HCT116 (cell line): ENCODE data around the gene AP1M1. TPM values are rescaled to one million over a fixed set of nuclear protein-coding genes. Genes with fewer than 3 reads are reported as not detected.

Experiments
- ATAC-seq: fragments of 200-7000 bp; cut with Tn5 transposase; 2 replicates; pipeline ENCODE4 v1.9.1; 2020; ENCODE audit warnings: mild to moderate bottlenecking, moderate library complexity
- BruUV-seq: library from RNA; stranded (reverse); fragments of 400-500 nt; replicated peaks from 2 replicates; lab custom pipeline; 2021; lab: Mats Ljungman, UMichigan
- CTCF ChIA-PET: fragments of 300-600 bp; sonication (Branson Sonifier 250); formaldehyde crosslinking; loops from one replicate; lab custom pipeline; 2021; ENCODE audit warnings: antibody characterized with exemption; lab: Charles Lee
- POLR2A ChIA-PET: fragments of 300-600, 350-600 bp; sonication (Branson Sonifier 250); formaldehyde crosslinking; loops from one replicate; lab custom pipeline; 2021; ENCODE audit warnings: antibody characterized with exemption; lab: Charles Lee
- RAD21 ChIA-PET, 2 experiments: fragments of 300-600 bp; sonication (Branson Sonifier 250); formaldehyde crosslinking; loops; one replicate each; lab custom pipeline; 2023; ENCODE audit warnings: low total read pairs in 2 of 2; ENCODE audit not compliant: uncharacterized antibody in 2 of 2, unreplicated experiment in 2 of 2, low non-redundant PET in 1 of 2; lab: Charles Lee
- DNase-seq: peaks from one replicate; pipeline ENCODE4 v3.0.0-alpha.2; 2010; ENCODE audit warnings: low read depth, low spot score
- H2AFZ ChIP-seq: fragments of 200-600 bp; shearing (Covaris generic), sonication (generic); 2 replicates; pipeline ENCODE4 v1.6.1; 2017; ENCODE audit warnings: low read depth, mixed run types, mixed read lengths, antibody characterized with exemption, low read length; ENCODE audit not compliant: poor library complexity, severe bottlenecking
- H3K27ac ChIP-seq: 2 replicates; pipeline ENCODE4 v1.5.1; 2012; ENCODE audit warnings: low read depth, low read length
- H3K27me3 ChIP-seq: fragments of 200-600 bp; sonication (generic); 2 replicates; pipeline ENCODE4 v1.6.1; 2016; ENCODE audit warnings: mixed run types, low read length, mixed read lengths; ENCODE audit not compliant: insufficient read depth
- H3K36me3 ChIP-seq, 2 experiments: fragments of 200-500 bp in 1 of 2; fragments of 200-600 bp in 1 of 2; sonication (Bioruptor generic) in 1 of 2; sonication (generic) in 1 of 2; 2 replicates each; pipeline versions ENCODE4 v1.5.1 to v1.6.1; 2014 to 2016; ENCODE audit warnings: low read length in 2 of 2, inconsistent platforms in 1 of 2, mixed read lengths in 1 of 2, mixed run types in 1 of 2; ENCODE audit not compliant: insufficient read depth in 2 of 2, control insufficient read depth in 1 of 2
- H3K4me1 ChIP-seq, 2 experiments: fragments of 200-600 bp in 1 of 2; sonication (generic) in 1 of 2; 2 replicates each; pipeline versions ENCODE4 v1.5.1 to v1.6.1; 2012 to 2017; ENCODE audit warnings: low read length in 2 of 2, inconsistent platforms in 1 of 2, mild to moderate bottlenecking in 1 of 2, mixed read lengths in 1 of 2, mixed run types in 1 of 2, moderate library complexity in 1 of 2; ENCODE audit not compliant: insufficient read depth in 2 of 2, control insufficient read depth in 1 of 2
- H3K4me2 ChIP-seq: fragments of 200-600 bp; sonication (generic); 2 replicates; pipeline ENCODE4 v1.6.1; 2017; ENCODE audit warnings: mixed run types, low read length, mixed read lengths
- H3K4me3 ChIP-seq, 2 experiments: fragments of 200-600 bp in 1 of 2; sonication (generic) in 1 of 2; replicated peaks in 1 of 2; 2 replicates each; pipeline ENCODE4 v1.5.1; 2011 to 2016; ENCODE audit warnings: low read length in 2 of 2, control low read depth in 1 of 2, low read depth in 1 of 2, mild to moderate bottlenecking in 1 of 2, mixed read lengths in 1 of 2, mixed run types in 1 of 2
- H3K79me2 ChIP-seq: fragments of 200-600 bp; sonication (generic); 2 replicates; pipeline ENCODE4 v1.6.1; 2017; ENCODE audit warnings: mild to moderate bottlenecking, mixed run types, low read length, moderate library complexity, mixed read lengths; ENCODE audit not compliant: insufficient read depth
- H3K9ac ChIP-seq: fragments of 200-600 bp; sonication (generic); 2 replicates; pipeline ENCODE4 v1.6.1; 2016; ENCODE audit warnings: low read length, mixed read lengths
- H3K9me2 ChIP-seq: fragments of 200-600 bp; sonication (generic), shearing (Covaris generic); 2 replicates; pipeline ENCODE4 v1.6.1; 2017; ENCODE audit warnings: mixed run types, mild to moderate bottlenecking, moderate library complexity; ENCODE audit not compliant: insufficient read depth
- H3K9me3 ChIP-seq, 2 experiments: fragments of 200-500 bp in 1 of 2; fragments of 200-600 bp in 1 of 2; sonication (Bioruptor generic) in 1 of 2; sonication (generic) in 1 of 2; 2 replicates each; pipeline ENCODE4 v1.6.1; 2014 to 2017; ENCODE audit warnings: low read length in 2 of 2, mixed read lengths in 2 of 2, inconsistent platforms in 1 of 2, low read depth in 1 of 2, mild to moderate bottlenecking in 1 of 2, mixed run types in 1 of 2, moderate library complexity in 1 of 2; ENCODE audit not compliant: control insufficient read depth in 1 of 2, insufficient read depth in 1 of 2
- H4K20me1 ChIP-seq: fragments of 200-600 bp; sonication (generic), shearing (Covaris generic); 2 replicates; pipeline ENCODE4 v1.6.1; 2017; ENCODE audit warnings: mixed run types, mild to moderate bottlenecking, moderate library complexity; ENCODE audit not compliant: insufficient read depth
- ATF3 ChIP-seq: IDR thresholded peaks from 2 replicates; pipeline ENCODE4 v1.6.1; 2012
- CBX3 ChIP-seq: IDR thresholded peaks from 2 replicates; pipeline ENCODE4 v1.6.1; 2012; ENCODE audit warnings: low read depth
- EGR1 ChIP-seq: IDR thresholded peaks from 2 replicates; pipeline ENCODE4 v1.6.1; 2012; ENCODE audit warnings: low read depth
- ELF1 ChIP-seq: IDR thresholded peaks from 2 replicates; pipeline ENCODE4 v1.6.1; 2012; ENCODE audit warnings: low read depth, borderline replicate concordance
- EZH2 ChIP-seq: fragments of 200-600 bp; sonication (generic); IDR thresholded peaks from 2 replicates; pipeline ENCODE4 v1.6.1; 2017; ENCODE audit warnings: antibody characterized with exemption, mixed run types
- FOSL1 ChIP-seq: IDR thresholded peaks from 2 replicates; pipeline ENCODE4 v1.6.1; 2012; ENCODE audit warnings: low read depth
- JUND ChIP-seq: IDR thresholded peaks from 2 replicates; pipeline ENCODE4 v1.6.1; 2012
- MAX ChIP-seq: IDR thresholded peaks from 2 replicates; pipeline ENCODE4 v1.6.1; 2012
- SIN3A ChIP-seq: IDR thresholded peaks from 2 replicates; pipeline ENCODE4 v1.6.1; 2012; ENCODE audit warnings: low read depth
- SP1 ChIP-seq: IDR thresholded peaks from 2 replicates; pipeline ENCODE4 v1.6.1; 2012; ENCODE audit warnings: low read depth
- TCF7L2 ChIP-seq: IDR thresholded peaks from 2 replicates; pipeline ENCODE4 v1.7.0; 2011; ENCODE audit warnings: borderline replicate concordance, inconsistent platforms; ENCODE audit not compliant: insufficient read depth, insufficient read length; ENCODE audit errors: extremely low read depth
- YY1 ChIP-seq: IDR thresholded peaks from 2 replicates; pipeline ENCODE4 v1.6.1; 2011; ENCODE audit warnings: low read length, low read depth, moderate library complexity, mild to moderate bottlenecking; ENCODE audit not compliant: insufficient replicate concordance; ENCODE audit errors: extremely low read depth
- ZFX ChIP-seq: fragments of 450-650 bp; IDR thresholded peaks from 2 replicates; pipeline ENCODE4 v1.6.1; 2017
- ZNF274 ChIP-seq: fragments of 200-500 bp; sonication (Bioruptor generic); IDR thresholded peaks from 2 replicates; pipeline ENCODE4 v1.6.1; 2014; ENCODE audit warnings: mild to moderate bottlenecking, low read depth, low read length, inconsistent platforms
- intact Hi-C: fragments of 100-400 bp; cut with micrococcal nuclease; formaldehyde crosslinking; loops from 2 replicates; pipeline ENCODE4 v1.10.0; 2022
- total RNA-seq: library from RNA; stranded (reverse); gene quantifications from one replicate; pipeline ENCODE4 v1.2.1, GENCODE V29; 2021; ENCODE audit not compliant: unreplicated experiment

Gene AP1M1
- total RNA-seq, 1 experiment from 2014 or later, result 50.0 TPM

GRCh38 chr19:16233081-16233776, 35.5 kb downstream of the AP1M1 start:
- ATAC-seq (no peak), DNase-seq (no peak)
- no peaks in the 10 kb centered on the region for H4K20me1 ChIP-seq
- no peaks in the 10 kb centered on the region for H3K27me3 ChIP-seq
- no peaks in the 10 kb centered on the region for H3K9me3 ChIP-seq
- no peaks in the 10 kb centered on the region for H3K4me1 ChIP-seq
- H3K36me3 ChIP-seq, result peaks cover 0 to 5% of the 10 kb centered on the region in 2 experiments; a peak in 2 of 4 replicates
- no peaks in the 10 kb centered on the region for H3K9me2 ChIP-seq
- H3K9ac ChIP-seq, result no peak overlapping the region
- ChIA-PET RAD21 (no interaction called here), CTCF (interaction anchor here (1.7 kb wide), 1 partner anchor 150 kb away, joined by 4 read pairs; no protein-coding TSS in a partner anchor)
- no peaks in the 10 kb centered on the region for H3K79me2 ChIP-seq
- BruUV-seq, result no TSS peak
- no peak overlapping the region for H3K4me3 ChIP-seq
- TF ChIP-seq ZNF274 (no peak), ATF3 (no peak), TCF7L2 (no peak), SIN3A (no peak), SP1 (no peak), FOSL1 (no peak), CBX3 (no peak), ZFX (no peak), MAX (no peak), EGR1 (no peak), YY1 (no peak), ELF1 (no peak), EZH2 (no peak), JUND (no peak)
- TF ChIP-seq, all 23 proteins: peak for 0
- H3K27ac ChIP-seq, result no peak overlapping the region
- POLR2A ChIA-PET, result no interaction called here
- no peak overlapping the region for H2AFZ ChIP-seq
- intact Hi-C loops, result no loop called here
- H3K4me2 ChIP-seq, result no peak overlapping the region
